GM12878 (cell line): ENCODE results near the gene PRPS1. TPM values are rescaled to one million over a fixed set of nuclear protein-coding genes. Genes with fewer than 3 reads are reported as not detected.

ENCODE experiments used
- CBX5 ChIP-seq: sonication (generic); IDR thresholded peaks from 2 replicates; pipeline ENCODE4 v1.6.1; 2016; ENCODE audit warnings: low read depth, moderate library complexity, mild to moderate bottlenecking, inconsistent platforms
- CHD2 ChIP-seq: IDR thresholded peaks from 2 replicates; pipeline ENCODE4 v1.6.1; 2011; ENCODE audit warnings: low read depth, low read length, improper control_type of control experiment, borderline replicate concordance
- EP300 ChIP-seq, 2 experiments: fragments of 150-350 bp in 1 of 2; IDR thresholded peaks; 2 replicates each; pipeline ENCODE4 v1.6.1; 2011 to 2012; ENCODE audit warnings: low read depth in 2 of 2, low read length in 2 of 2, borderline replicate concordance in 1 of 2, improper control_type of control experiment in 1 of 2, inconsistent platforms in 1 of 2; ENCODE audit not compliant: control insufficient read depth in 1 of 2
- IRF5 ChIP-seq: fragments of 450-650 bp; IDR thresholded peaks from 2 replicates; pipeline ENCODE4 v1.6.1; 2017; ENCODE audit warnings: borderline replicate concordance
- LARP7 ChIP-seq: fragments of 450-650 bp; IDR thresholded peaks from 2 replicates; pipeline ENCODE4 v1.6.1; 2017; ENCODE audit warnings: mild to moderate bottlenecking
- NFIC ChIP-seq: IDR thresholded peaks from 2 replicates; pipeline ENCODE4 v1.6.1; 2012; ENCODE audit warnings: low read depth, mild to moderate bottlenecking, inconsistent platforms, low read length, moderate library complexity
- NKRF ChIP-seq: fragments of 450-650 bp; conservative IDR thresholded peaks from 2 replicates; pipeline ENCODE4 v1.6.1; 2017; ENCODE audit warnings: mild to moderate bottlenecking, moderate library complexity
- NR2C2 ChIP-seq: IDR thresholded peaks from 2 replicates; pipeline ENCODE4 v1.6.1; 2011; ENCODE audit warnings: borderline replicate concordance, low read depth; ENCODE audit not compliant: control insufficient read depth, insufficient read length
- NRF1 ChIP-seq: conservative IDR thresholded peaks from 2 replicates; pipeline ENCODE4 v1.6.1; 2011; ENCODE audit warnings: mild to moderate bottlenecking, low read depth, low read length, improper control_type of control experiment
- RAD51 ChIP-seq: fragments of 450-650 bp; IDR thresholded peaks from 2 replicates; pipeline ENCODE4 v1.6.1; 2016; ENCODE audit warnings: moderate library complexity, mild to moderate bottlenecking, inconsistent platforms
- RELA ChIP-seq: fragments of 450-650 bp; IDR thresholded peaks from 2 replicates; pipeline ENCODE4 v1.8.0; 2014; ENCODE audit warnings: borderline replicate concordance; ENCODE audit not compliant: partially characterized antibody
- RELB ChIP-seq: fragments of 450-650 bp; IDR thresholded peaks from 2 replicates; pipeline ENCODE4 v1.6.1; 2017; ENCODE audit warnings: low read depth, mild to moderate bottlenecking, moderate library complexity
- SREBF2 ChIP-seq: IDR thresholded peaks from 2 replicates; pipeline ENCODE4 v1.6.1; 2012; ENCODE audit warnings: mild to moderate bottlenecking, low read length
- STAT3 ChIP-seq: IDR thresholded peaks from 2 replicates; pipeline ENCODE4 v1.6.1; 2011; ENCODE audit warnings: low read depth, low read length, improper control_type of control experiment
- TAF1 ChIP-seq: IDR thresholded peaks from 2 replicates; pipeline ENCODE4 v1.6.1; 2011; ENCODE audit warnings: mild to moderate bottlenecking, low read depth, low read length, borderline replicate concordance
- TCF12 ChIP-seq: IDR thresholded peaks from 2 replicates; pipeline ENCODE4 v1.6.1; 2011; ENCODE audit warnings: low read depth, mild to moderate bottlenecking, low read length
- ZBTB11 ChIP-seq: fragments of 450-650 bp; formaldehyde crosslinking; IDR thresholded peaks from 2 replicates; pipeline ENCODE4 v1.5.0; 2022; ENCODE audit warnings: mild to moderate bottlenecking, missing genetic modification characterization
- ZNF217 ChIP-seq: fragments of 450-650 bp; IDR thresholded peaks from 2 replicates; pipeline ENCODE4 v1.6.1; 2017; ENCODE audit warnings: antibody characterized with exemption, mild to moderate bottlenecking
- ZNF24 ChIP-seq: fragments of 450-650 bp; IDR thresholded peaks from 2 replicates; pipeline ENCODE4 v1.6.1; 2017; ENCODE audit warnings: antibody characterized with exemption, mild to moderate bottlenecking
- ZNF622 ChIP-seq: fragments of 450-650 bp; IDR thresholded peaks from 2 replicates; pipeline ENCODE4 v1.6.1; 2017; ENCODE audit warnings: mild to moderate bottlenecking, inconsistent platforms
- ZSCAN29 ChIP-seq: fragments of 450-650 bp; IDR thresholded peaks from 2 replicates; pipeline ENCODE4 v1.6.1; 2017; ENCODE audit warnings: mild to moderate bottlenecking, moderate library complexity
- polyA plus RNA-seq, 11 experiments: library from polyadenylated mRNA; depleted of rRNA in 4 of 11; unstranded in 6 of 11; stranded (reverse) in 5 of 11; fragments of >200 nt; fragmentation: Nextera tagmentation in 4 of 11; fragmentation: Illumina TruSeq in 1 of 11; extraction: Ambion mirVana in 4 of 11; extraction: Trizol in 1 of 11; gene quantifications; 1 replicate in 1 of 11; 2 replicates in 10 of 11; pipeline versions ENCODE4 v1.2.1 to v1.2.3, GENCODE V29; 2011 to 2016; ENCODE audit warnings: inconsistent platforms in 2 of 11, missing spikeins in 2 of 11, low read depth in 1 of 11
- total RNA-seq, 4 experiments: library from RNA; depleted of rRNA in 3 of 4; stranded (reverse); fragments of >200 nt in 3 of 4; fragmentation: Illumina TruSeq in 1 of 4; extraction: Trizol in 1 of 4; gene quantifications; 2 replicates each; pipeline versions ENCODE4 v1.2.1 to v1.2.3, GENCODE V29; 2013 to 2021

PRPS1 gene
- total and polyA plus RNA-seq, 10 of the 15 experiments (the other 5 are each of a cell fraction or from before 2014, with no cell fraction given): 26.5 to 86.5 (median 61.1) TPM

- TF ChIP-seq ZBTB11 (CRISPR knock-in tag) (no peak), RELB (peak; percentile 76), CBX5 (no peak), SREBF2 (no peak), NRF1 (no peak), CHD2 (no peak), ZNF622 (no peak), RELA (no peak), TCF12 (peak; percentile 91), ZSCAN29 (no peak), IRF5 (no peak), TAF1 (no peak), RAD51 (no peak), ZNF24 (no peak), NR2C2 (no peak), NKRF (0 out of 2 replicates have a peak, but pooled peaks have one; percentile 23), EP300 (IDR thresholded peaks at IDR 0.05; ENCODE audit: borderline replicate concordance in 1 of 2, control insufficient read depth in 1 of 2, low read depth in 2 of 2, low read length in 2 of 2) (peak; percentile 64 to 72; a peak in 3 of 4 replicates), LARP7 (peak; percentile 47; the same call in 1 of the 2 replicates), STAT3 (no peak), ZNF217 (no peak), NFIC (peak; percentile 85)
These were observed 48.5 kb downstream of the PRPS1 start (continued) for GRCh38 chrX:107676559-107677378.
